Colonic mucosa (tissue), 4 donors: ENCODE measurements around the gene CHGA. TPM values are rescaled to one million over a fixed set of nuclear protein-coding genes. Genes with fewer than 3 reads are reported as not detected.

Experiments used
- DNase-seq: peaks from one replicate; pipeline ENCODE4 v3.0.0-alpha.2; 2020
- H3K27ac ChIP-seq: fragments of 200-600 bp; one replicate; pipeline ENCODE4 v1.8.0; 2021
- H3K27me3 ChIP-seq: fragments of 200-600 bp; one replicate; pipeline ENCODE4 v1.8.0; 2021
- H3K36me3 ChIP-seq: fragments of 200-600 bp; one replicate; pipeline ENCODE4 v1.8.0; 2021
- H3K4me1 ChIP-seq: fragments of 200-600 bp; one replicate; pipeline ENCODE4 v1.8.0; 2021; ENCODE audit warnings: mild to moderate bottlenecking
- H3K4me3 ChIP-seq: fragments of 200-600 bp; one replicate; pipeline ENCODE4 v1.8.0; 2021
- H3K9ac ChIP-seq, 2 donors: one replicate each; pipeline ENCODE4 v1.7.0; 2013; ENCODE audit warnings: control low read depth in 2 of 2, low read depth in 2 of 2, low read length in 2 of 2
- H3K9me3 ChIP-seq: fragments of 200-600 bp; one replicate; pipeline ENCODE4 v1.8.0; 2021
- intact Hi-C: fragments of 100-400 bp; cut with DNase I; formaldehyde crosslinking; loops from one replicate; pipeline ENCODE4 v1.14.1; 2022
- total RNA-seq, 2 donors: library from RNA; stranded (reverse); fragmentation: NEBNext Ultra II Directional in 1 of 2; extraction: Animal tissue kit (Norgen Biotek cat#: 25700) in 1 of 2; gene quantifications; one replicate each; pipeline ENCODE4 v1.2.1, GENCODE V29; 2021
- TF ChIP-seq, protein P1 (sequence below): fragments of 200-600 bp; IDR thresholded peaks from one replicate; pipeline ENCODE4 v1.8.0; 2022; ENCODE audit warnings: antibody characterized with exemption, mild to moderate bottlenecking
- donor health status: healthy.
- donor health status: DM: no; HTN: no; CAD: no.
- donor health status: DM: no; HTN: no; CAD: no.

CHGA gene
- total RNA-seq, 2 donors from 2014 or later, result 137 to 326 TPM

DNA sequence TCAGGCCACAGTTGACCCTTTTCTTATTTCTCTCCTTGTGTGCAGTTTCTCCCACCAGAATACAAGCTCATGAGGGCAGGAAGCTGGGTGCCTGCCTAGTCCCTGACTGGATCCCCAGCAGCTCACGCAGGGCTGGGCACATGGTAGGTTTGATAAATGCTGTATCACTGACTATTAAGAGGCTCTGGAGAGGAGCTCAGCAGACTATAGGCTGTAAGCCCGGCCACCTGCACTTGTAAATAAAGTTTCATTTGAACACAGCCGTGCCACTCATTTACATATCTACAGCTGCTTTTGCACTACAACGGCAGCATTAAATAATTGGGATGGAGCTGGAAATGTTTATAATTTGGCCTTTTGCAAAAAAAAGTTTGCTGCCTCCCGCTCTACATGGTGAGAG lies 32.0 kb downstream of the CHGA start:
- DNase-seq, result no peak
- H3K27me3 ChIP-seq, result no peaks in the 10 kb centered on the region
- H3K36me3 ChIP-seq, result peaks cover 5% of the 10 kb centered on the region
- no peaks in the 10 kb centered on the region for H3K9me3 ChIP-seq
- H3K9ac ChIP-seq, result no peak overlapping the region
- no peak overlapping the region for H3K27ac ChIP-seq
- H3K4me3 ChIP-seq, result no peak overlapping the region
- no peaks in the 10 kb centered on the region for H3K4me1 ChIP-seq
- TF ChIP-seq, protein P1, sequence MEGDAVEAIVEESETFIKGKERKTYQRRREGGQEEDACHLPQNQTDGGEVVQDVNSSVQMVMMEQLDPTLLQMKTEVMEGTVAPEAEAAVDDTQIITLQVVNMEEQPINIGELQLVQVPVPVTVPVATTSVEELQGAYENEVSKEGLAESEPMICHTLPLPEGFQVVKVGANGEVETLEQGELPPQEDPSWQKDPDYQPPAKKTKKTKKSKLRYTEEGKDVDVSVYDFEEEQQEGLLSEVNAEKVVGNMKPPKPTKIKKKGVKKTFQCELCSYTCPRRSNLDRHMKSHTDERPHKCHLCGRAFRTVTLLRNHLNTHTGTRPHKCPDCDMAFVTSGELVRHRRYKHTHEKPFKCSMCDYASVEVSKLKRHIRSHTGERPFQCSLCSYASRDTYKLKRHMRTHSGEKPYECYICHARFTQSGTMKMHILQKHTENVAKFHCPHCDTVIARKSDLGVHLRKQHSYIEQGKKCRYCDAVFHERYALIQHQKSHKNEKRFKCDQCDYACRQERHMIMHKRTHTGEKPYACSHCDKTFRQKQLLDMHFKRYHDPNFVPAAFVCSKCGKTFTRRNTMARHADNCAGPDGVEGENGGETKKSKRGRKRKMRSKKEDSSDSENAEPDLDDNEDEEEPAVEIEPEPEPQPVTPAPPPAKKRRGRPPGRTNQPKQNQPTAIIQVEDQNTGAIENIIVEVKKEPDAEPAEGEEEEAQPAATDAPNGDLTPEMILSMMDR, result no peak
- intact Hi-C loops, result no loop called here

DNA sequence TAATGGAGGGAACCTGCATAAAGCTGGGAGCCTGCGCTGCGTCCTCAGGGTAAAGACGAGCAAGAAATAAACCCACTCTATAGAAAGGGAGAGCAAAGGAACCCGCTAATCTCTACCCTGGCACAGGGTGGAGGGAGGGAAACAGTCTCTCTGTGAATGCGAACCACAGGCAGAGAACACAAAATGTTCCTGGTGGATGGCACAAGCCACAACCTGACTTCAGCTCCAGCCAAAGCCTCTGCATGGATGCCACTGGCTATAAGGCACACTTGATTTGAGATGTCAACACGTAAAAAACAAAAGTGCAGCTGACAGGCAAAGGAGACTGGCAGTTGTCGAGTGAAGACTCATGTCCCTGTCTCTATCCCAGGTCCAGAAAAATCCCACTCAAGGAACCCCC lies 32.4 kb downstream of the CHGA start:
- Histone ChIP-seq H3K9me3 (no peaks in the 10 kb centered on the region), H3K4me1 (no peaks in the 10 kb centered on the region), H3K9ac (no peak overlapping the region), H3K4me3 (no peak overlapping the region), H3K27me3 (no peaks in the 10 kb centered on the region), H3K36me3 (peaks cover 5% of the 10 kb centered on the region), H3K27ac (no peak overlapping the region)
- intact Hi-C loops, result no loop called here
- TF ChIP-seq, protein P1, result no peak
- no peak for DNase-seq

DNA sequence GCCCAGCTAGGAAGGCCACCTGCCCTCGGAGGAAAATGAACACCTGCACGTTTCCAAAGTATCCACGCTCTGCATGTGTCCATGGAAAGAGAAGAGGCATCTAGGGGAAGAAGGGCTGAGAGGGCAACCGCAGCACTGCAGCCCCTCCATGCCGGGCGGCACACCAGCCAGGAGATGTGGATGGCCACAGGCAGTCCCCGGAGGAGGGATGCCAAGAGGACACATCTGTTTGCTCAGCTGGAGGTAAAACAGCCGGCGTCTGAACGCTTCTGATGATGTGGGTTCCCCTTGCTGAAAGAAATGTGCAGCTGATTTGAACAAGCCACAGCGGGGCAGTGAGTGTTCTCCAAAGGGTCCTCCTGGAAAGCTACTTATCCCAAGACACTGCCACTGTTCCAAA lies 34.0 kb downstream of the CHGA start:
- Histone ChIP-seq H3K27ac (no peak overlapping the region), H3K27me3 (no peaks in the 10 kb centered on the region), H3K9ac (no peak overlapping the region), H3K36me3 (no peaks in the 10 kb centered on the region), H3K4me1 (no peaks in the 10 kb centered on the region), H3K9me3 (no peaks in the 10 kb centered on the region), H3K4me3 (no peak overlapping the region)
- intact Hi-C loops, result no loop called here
- TF ChIP-seq, protein P1, result no peak
- no peak for DNase-seq

DNA sequence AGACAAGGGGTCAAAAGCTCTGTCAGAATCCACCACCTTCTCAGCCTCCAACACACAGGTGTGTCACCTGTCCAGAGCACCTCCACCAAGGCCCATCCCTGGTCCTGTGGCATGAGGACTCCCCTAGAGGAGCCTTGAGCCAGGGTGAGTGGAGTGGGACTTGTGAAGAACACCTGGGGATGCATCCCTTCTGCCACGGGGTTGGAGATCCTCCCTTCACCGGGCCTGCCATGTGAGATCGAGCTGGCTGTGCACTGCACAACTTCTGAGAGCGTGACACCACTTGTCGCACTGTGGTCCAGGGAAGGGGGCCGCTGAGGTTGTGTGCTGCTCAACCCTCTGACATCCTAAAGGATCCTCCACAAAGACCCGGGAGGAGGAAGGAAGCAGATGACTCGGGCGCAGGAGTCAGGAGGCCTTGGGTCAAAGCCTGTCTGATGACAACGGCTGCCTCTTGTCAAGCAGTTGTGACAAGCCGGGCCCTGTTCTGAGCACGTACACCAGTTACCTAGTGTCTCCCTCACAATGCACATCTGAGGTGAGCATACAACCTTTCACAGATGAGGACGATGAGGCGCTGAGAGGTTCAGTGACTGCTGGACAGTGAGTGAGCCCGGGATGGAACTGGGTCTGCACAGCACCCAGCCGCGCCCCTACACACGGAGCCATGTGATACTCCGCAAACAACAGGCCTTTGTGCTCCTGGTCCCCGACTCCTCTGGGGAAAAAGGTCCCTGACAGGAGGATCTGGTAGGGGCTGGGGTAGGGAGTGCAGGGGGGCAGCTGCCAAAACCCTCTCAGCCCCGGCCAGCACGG lies 35.6 kb downstream of the CHGA start:
- Histone ChIP-seq H3K4me3 (no peak overlapping the region), H3K27ac (no peak overlapping the region), H3K9me3 (no peaks in the 10 kb centered on the region), H3K36me3 (no peaks in the 10 kb centered on the region), H3K9ac (no peak overlapping the region), H3K27me3 (no peaks in the 10 kb centered on the region), H3K4me1 (no peaks in the 10 kb centered on the region)
- intact Hi-C loops, result no loop called here
- TF ChIP-seq, protein P1, result no peak
- DNase-seq, result no peak

DNA sequence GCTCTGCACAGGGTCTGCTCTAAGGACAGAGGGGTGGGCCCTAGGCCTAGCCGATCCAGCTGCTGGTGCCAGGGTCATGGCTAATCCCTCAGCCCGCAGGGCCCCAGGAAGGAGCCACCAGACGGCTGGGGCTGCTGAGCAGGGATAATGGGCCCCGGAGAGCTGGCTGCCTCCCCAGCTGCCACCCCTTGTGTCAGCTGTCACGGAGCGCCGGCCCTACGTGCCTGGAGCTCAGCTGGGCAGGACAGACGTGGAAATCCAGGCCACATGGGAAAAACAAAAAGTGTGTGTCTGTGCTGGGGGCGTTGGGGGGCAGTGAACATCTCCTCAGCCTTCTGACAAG lies 36.2 kb downstream of the CHGA start:
- no peak overlapping the region for H3K27ac ChIP-seq

More for the DNA sequence above, 36.2 kb downstream of the CHGA start:
- TF ChIP-seq, protein P1, result no peak
- H3K9ac ChIP-seq, result no peak overlapping the region
- no peaks in the 10 kb centered on the region for H3K36me3 ChIP-seq
- intact Hi-C loops, result no loop called here
- no peak overlapping the region for H3K4me3 ChIP-seq
- H3K27me3 ChIP-seq, result no peaks in the 10 kb centered on the region
- peaks cover 3% of the 10 kb centered on the region for H3K4me1 ChIP-seq
- H3K9me3 ChIP-seq, result no peaks in the 10 kb centered on the region
- no peak for DNase-seq
